Immature natural killer cell (primary cell): ENCODE data around the gene CHST12. TPM values are rescaled to one million over a fixed set of nuclear protein-coding genes. Genes with fewer than 3 reads are reported as not detected.

Source experiments
- DNase-seq, 3 donors: peaks; one replicate each; pipeline ENCODE4 v3.0.0; 2022; ENCODE audit warnings: mixed read lengths in 1 of 3
- H3K27ac Mint-ChIP-seq, 6 donors: one replicate each; pipeline ENCODE4 v1.8.0; 2020; ENCODE audit warnings: mixed read lengths in 6 of 6, mild to moderate bottlenecking in 5 of 6, inconsistent platforms in 4 of 6, moderate library complexity in 3 of 6
- H3K27me3 Mint-ChIP-seq, 3 donors: one replicate each; pipeline ENCODE4 v1.8.0; 2020 to 2021; ENCODE audit warnings: low read depth in 3 of 3, mild to moderate bottlenecking in 3 of 3, mixed read lengths in 3 of 3, moderate library complexity in 3 of 3, inconsistent platforms in 1 of 3
- H3K36me3 Mint-ChIP-seq, 3 donors: one replicate each; pipeline ENCODE4 v1.8.0; 2020; ENCODE audit warnings: mixed read lengths in 3 of 3, inconsistent platforms in 2 of 3, mild to moderate bottlenecking in 2 of 3
- H3K4me1 Mint-ChIP-seq, 2 donors: one replicate each; pipeline ENCODE4 v1.8.0; 2020; ENCODE audit warnings: inconsistent platforms in 2 of 2, mild to moderate bottlenecking in 2 of 2, mixed read lengths in 2 of 2, moderate library complexity in 1 of 2
- H3K4me3 Mint-ChIP-seq, 5 donors: one replicate each; pipeline ENCODE4 v1.8.0; 2020; ENCODE audit warnings: mild to moderate bottlenecking in 5 of 5, mixed read lengths in 5 of 5, inconsistent platforms in 3 of 5, moderate library complexity in 3 of 5
- H3K9me3 Mint-ChIP-seq, 6 donors: one replicate each; pipeline ENCODE4 v1.8.0; 2020; ENCODE audit warnings: mild to moderate bottlenecking in 6 of 6, mixed read lengths in 6 of 6, inconsistent platforms in 4 of 6, moderate library complexity in 3 of 6
- polyA plus RNA-seq, 3 donors: library from polyadenylated mRNA; unstranded; fragments of 300-500 nt; fragmentation: Illumina TruSeq; gene quantifications; one replicate each; pipeline ENCODE4 v1.2.3, GENCODE V29; 2021

Gene CHST12
- polyA plus RNA-seq, 3 donors from 2014 or later: 88.9 to 172 (median 93.4) TPM

DNA sequence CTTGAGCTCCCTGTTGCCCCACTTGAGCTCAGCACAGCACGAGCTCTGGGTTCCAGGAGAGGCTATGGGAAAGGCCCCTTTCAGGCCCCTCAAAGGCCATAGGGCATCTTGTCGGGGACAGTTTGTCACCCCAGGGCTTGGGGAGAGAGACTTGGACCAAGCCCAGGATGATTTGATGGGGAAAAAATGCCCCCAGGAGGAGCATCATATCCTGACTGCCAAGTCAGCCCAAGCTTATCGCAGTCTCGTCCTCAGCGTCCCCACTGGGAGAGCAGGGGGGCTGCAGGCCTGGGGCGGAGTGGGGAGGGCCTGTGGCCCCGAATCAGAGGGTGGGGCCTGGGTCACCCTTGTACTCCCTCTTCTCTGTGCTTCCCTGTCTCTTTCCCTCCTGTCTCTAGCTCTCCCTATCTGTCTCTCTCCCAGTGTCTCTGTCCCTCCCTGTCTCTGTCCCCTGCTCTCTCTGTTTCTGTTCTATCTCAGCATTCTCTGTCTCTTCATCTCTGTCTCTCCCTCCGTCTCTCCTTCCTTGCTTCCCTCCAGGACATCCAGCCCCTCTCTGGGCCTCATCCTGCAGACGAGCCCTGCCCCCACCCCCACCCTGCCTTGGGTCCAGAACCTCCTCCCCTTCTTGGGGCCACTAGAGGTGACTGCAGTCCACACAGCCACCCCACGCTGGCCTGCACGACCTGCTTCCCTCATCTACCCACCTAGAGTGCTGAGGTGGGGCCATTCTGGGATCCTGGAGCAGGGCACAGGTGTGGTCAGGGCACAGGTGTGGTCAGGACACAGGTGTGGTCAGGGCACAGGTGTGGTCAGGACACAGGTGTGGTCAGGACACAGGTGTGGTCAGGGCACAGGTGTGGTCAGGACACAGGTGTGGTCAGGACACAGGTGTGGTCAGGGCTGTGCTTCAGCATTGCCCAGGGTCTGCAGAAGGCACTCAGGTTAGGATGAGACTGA, 90.1 kb downstream of the CHST12 start:
- Mint-ChIP-seq H3K27me3 (peaks cover 7 to 8% (median 8%) of the 10 kb centered on the region in 3 donors), H3K9me3 (no peaks in the 10 kb centered on the region), H3K36me3 (peaks cover 0 to 3% (median 0%) of the 10 kb centered on the region in 3 donors), H3K27ac (peak overlapping the region in 1 of 6 donors; percentile 33), H3K4me1 (peaks cover 0 to 4% of the 10 kb centered on the region in 2 donors), H3K4me3 (no peak overlapping the region)
- DNase-seq: no peak

- Mint-ChIP-seq H3K36me3 (peaks cover 0 to 3% (median 0%) of the 10 kb centered on the region in 3 donors), H3K27me3 (peaks cover 8 to 9% (median 8%) of the 10 kb centered on the region in 3 donors), H3K4me3 (no peak overlapping the region), H3K9me3 (no peaks in the 10 kb centered on the region), H3K27ac (no peak overlapping the region), H3K4me1 (peaks cover 0 to 2% of the 10 kb centered on the region in 2 donors)
- DNase-seq: no peak
These were observed 91.0 kb downstream of the CHST12 start for GRCh38 chr7:2494191-2495130.

DNA sequence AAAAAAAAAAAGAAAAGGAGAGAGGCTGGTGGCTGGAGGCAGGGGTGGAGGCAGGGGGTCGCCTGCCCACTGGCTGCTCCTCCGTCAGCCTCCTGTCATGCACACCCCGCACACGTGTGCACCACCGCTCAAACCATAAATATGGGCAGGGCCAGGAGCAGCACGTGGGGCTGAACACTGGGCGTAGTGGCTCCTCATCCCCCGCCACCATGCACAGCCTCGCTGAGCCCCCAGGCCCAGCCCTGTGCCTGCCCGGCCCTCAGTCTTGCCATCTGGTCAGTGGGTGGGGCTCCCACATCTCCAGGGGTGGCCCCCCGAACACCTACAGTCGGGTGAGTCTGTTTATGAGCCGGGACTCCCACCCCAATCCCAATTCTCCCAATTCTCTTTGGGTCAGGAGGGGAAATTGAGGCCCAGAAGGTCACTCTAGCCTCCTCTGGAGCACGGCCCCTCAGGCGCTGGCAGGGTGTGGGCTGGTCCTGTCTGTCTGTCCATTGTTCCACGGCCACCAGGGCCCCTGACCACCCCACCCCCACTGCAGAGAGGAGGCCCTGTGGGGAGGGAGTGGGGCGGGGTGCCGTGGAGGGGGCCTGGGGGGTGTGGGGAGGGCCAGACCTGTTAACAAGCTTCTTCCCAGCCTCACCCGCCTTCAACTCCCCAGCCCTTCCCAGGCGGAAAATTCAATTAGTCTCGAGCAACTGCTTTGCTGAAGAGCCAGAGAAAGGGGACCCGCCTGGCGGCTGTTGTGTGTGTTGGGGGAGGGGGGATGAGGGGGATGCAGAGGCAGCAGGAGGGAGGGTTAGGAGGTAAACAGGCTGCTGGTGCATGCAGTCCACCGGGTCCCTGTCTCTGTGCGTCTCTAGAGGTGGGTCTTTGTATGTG, 92.2 kb downstream of the CHST12 start:
- Mint-ChIP-seq H3K4me3 (no peak overlapping the region), H3K4me1 (peaks cover 0 to 2% of the 10 kb centered on the region in 2 donors), H3K27ac (no peak overlapping the region), H3K27me3 (peaks cover 5 to 10% (median 8%) of the 10 kb centered on the region in 3 donors), H3K36me3 (peaks cover 0 to 3% (median 0%) of the 10 kb centered on the region in 3 donors), H3K9me3 (no peaks in the 10 kb centered on the region)
- DNase-seq: no peak

- Mint-ChIP-seq H3K9me3 (no peaks in the 10 kb centered on the region), H3K27ac (peak overlapping the region in 1 of 6 donors; percentile 17), H3K27me3 (peaks cover 2 to 10% (median 8%) of the 10 kb centered on the region in 3 donors), H3K4me1 (peaks cover 0 to 2% of the 10 kb centered on the region in 2 donors), H3K4me3 (peak overlapping the region in 1 of 5 donors; percentile 12), H3K36me3 (peaks cover 0 to 3% (median 0%) of the 10 kb centered on the region in 3 donors)
- DNase-seq: no peak
These were observed 93.0 kb downstream of the CHST12 start for GRCh38 chr7:2496375-2496774.

DNA sequence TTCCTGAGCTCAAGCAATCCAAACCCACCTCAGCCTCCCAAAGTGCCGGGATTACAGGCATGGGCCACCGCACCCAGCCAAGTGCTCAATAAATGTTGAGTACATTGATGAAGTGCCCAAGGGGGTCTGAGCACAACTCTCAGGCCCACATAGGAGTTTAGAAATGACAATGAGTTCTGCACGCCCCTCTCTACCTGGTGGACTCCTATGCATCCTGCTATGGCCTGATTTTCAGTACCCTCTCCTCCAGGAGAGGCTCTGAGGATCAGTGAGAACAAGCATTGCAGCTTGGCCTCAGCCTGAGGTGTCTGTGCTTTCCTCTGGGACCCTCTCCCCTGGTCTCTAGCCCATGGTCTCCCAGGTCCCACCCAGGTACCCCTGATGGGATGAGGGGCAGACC, 93.7 kb downstream of the CHST12 start:
- Mint-ChIP-seq H3K9me3 (no peaks in the 10 kb centered on the region), H3K36me3 (no peaks in the 10 kb centered on the region), H3K4me1 (peaks cover 0 to 2% of the 10 kb centered on the region in 2 donors), H3K4me3 (no peak overlapping the region), H3K27ac (no peak overlapping the region), H3K27me3 (peaks cover 0 to 12% (median 7%) of the 10 kb centered on the region in 3 donors)
- DNase-seq: no peak

- Mint-ChIP-seq H3K27ac (no peak overlapping the region), H3K4me1 (peaks cover 0 to 2% of the 10 kb centered on the region in 2 donors), H3K4me3 (no peak overlapping the region), H3K9me3 (no peaks in the 10 kb centered on the region), H3K36me3 (no peaks in the 10 kb centered on the region), H3K27me3 (peaks cover 0 to 12% (median 4%) of the 10 kb centered on the region in 3 donors)
- DNase-seq: no peak
These were observed 94.3 kb downstream of the CHST12 start for GRCh38 chr7:2497500-2498336.

Other genes starting within 250 kb of the CHST12 start
- 100 to 1,000 TPM in 1 of 3 donors, 10 to 100 TPM in 2; 85.0 to 166 (median 97.0) TPM for gene MAD1L1, start 170.7 kb upstream of the CHST12 start, polyA plus RNA-seq
- 10 to 100 TPM; 24.5 to 47.2 (median 33.1) TPM for gene MRM2, start 161.4 kb upstream of the CHST12 start, polyA plus RNA-seq
- gene NUDT1, start 161.4 kb upstream of the CHST12 start, polyA plus RNA-seq: 10 to 100 TPM; 63.0 to 74.3 (median 67.4) TPM
- gene SNX8, start 89.2 kb upstream of the CHST12 start, polyA plus RNA-seq: 10 to 100 TPM; 16.3 to 25.0 (median 16.7) TPM
- 100 to 1,000 TPM in 2 of 3 donors, 10 to 100 TPM in 1; 79.2 to 114 (median 112) TPM for gene EIF3B, start 48.8 kb upstream of the CHST12 start, polyA plus RNA-seq
- gene GRIFIN, start 72.8 kb downstream of the CHST12 start, polyA plus RNA-seq: not detected
- gene LFNG, start 116.2 kb downstream of the CHST12 start, polyA plus RNA-seq: 1 to 10 TPM; 2.2 to 2.6 (median 2.3) TPM
- 10 to 100 TPM; 15.0 to 42.4 (median 19.2) TPM for gene BRAT1, start 151.9 kb downstream of the CHST12 start, polyA plus RNA-seq
- 1 to 10 TPM in 2 of 3 donors, not detected in 1; 1.9 to 4.2 TPM for gene IQCE, start 155.4 kb downstream of the CHST12 start, polyA plus RNA-seq
- 1 to 10 TPM; 1.3 to 3.2 (median 1.6) TPM for gene TTYH3, start 228.4 kb downstream of the CHST12 start, polyA plus RNA-seq